GM12892 (cell line): Measurements from ENCODE around the gene ZNF48.

Source experiments
- POLR2A ChIP-seq: IDR thresholded peaks from 2 replicates; pipeline ENCODE4 v1.6.1; 2011; ENCODE audit warnings: low read depth, low read length, control low read depth
- POLR2AphosphoS5 ChIP-seq: IDR thresholded peaks from 2 replicates; pipeline ENCODE4 v1.6.1; 2011; ENCODE audit warnings: low read depth, low read length, control low read depth

- TF ChIP-seq POLR2AphosphoS5 (no peak), POLR2A (peak; percentile 62; the same call in 1 of the 2 replicates)
Observed at GRCh38 chr16:30395155-30395991, at the start of gene ZNF48.
